Neural progenitor cell (in vitro differentiated cells): Measurements from ENCODE around the gene STAM.

Experiments used
- EZH2 ChIP-seq: fragments of 200-600 bp; sonication (generic); IDR thresholded peaks from 2 replicates; pipeline ENCODE4 v1.6.1; 2017; ENCODE audit warnings: antibody characterized with exemption, mild to moderate bottlenecking, moderate library complexity
- EZH2phosphoT487 ChIP-seq: fragments of 200-600 bp; sonication (generic); IDR thresholded peaks from 2 replicates; pipeline ENCODE4 v1.6.1; 2017; ENCODE audit warnings: antibody characterized with exemption
- TF ChIP-seq, protein P1 (sequence below): fragments of 200-600 bp; sonication (generic); IDR thresholded peaks from 2 replicates; pipeline ENCODE4 v1.5.1; 2017; ENCODE audit warnings: antibody characterized with exemption, mild to moderate bottlenecking

DNA sequence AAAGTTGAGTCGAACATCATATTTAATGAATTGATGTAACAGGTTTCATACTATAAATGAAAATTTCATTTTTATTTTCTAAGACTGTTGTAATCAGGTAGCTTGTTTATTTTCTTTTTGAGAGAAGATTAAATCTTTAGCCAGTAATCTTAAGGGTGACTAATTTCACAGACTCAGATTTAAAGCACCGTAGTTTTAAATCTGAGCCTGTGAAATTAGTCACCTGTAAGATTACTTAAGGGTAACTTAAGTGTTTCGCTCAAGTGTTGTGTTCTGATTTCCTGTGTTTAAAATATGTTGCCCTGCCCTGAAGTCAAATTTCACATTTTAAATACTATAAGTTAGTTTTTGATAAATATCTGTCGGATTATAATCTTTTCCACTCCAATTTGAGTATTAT, 72.2 kb downstream of the STAM start:
- TF ChIP-seq, protein P1, sequence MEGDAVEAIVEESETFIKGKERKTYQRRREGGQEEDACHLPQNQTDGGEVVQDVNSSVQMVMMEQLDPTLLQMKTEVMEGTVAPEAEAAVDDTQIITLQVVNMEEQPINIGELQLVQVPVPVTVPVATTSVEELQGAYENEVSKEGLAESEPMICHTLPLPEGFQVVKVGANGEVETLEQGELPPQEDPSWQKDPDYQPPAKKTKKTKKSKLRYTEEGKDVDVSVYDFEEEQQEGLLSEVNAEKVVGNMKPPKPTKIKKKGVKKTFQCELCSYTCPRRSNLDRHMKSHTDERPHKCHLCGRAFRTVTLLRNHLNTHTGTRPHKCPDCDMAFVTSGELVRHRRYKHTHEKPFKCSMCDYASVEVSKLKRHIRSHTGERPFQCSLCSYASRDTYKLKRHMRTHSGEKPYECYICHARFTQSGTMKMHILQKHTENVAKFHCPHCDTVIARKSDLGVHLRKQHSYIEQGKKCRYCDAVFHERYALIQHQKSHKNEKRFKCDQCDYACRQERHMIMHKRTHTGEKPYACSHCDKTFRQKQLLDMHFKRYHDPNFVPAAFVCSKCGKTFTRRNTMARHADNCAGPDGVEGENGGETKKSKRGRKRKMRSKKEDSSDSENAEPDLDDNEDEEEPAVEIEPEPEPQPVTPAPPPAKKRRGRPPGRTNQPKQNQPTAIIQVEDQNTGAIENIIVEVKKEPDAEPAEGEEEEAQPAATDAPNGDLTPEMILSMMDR: no peak
- TF ChIP-seq EZH2phosphoT487 (no peak), EZH2 (no peak)
